ENCODE results near the gene SNX22. TPM values are rescaled to one million over a fixed set of nuclear protein-coding genes. Genes with fewer than 3 reads are reported as not detected.

SNX22 gene
- total and polyA plus RNA-seq, 2 of the 8 experiments (the other 6 are each of a cell fraction or from before 2014, with no cell fraction given): 4.9 TPM

GRCh38 chr15:64102497-64102896 lies 49.0 kb upstream of the SNX22 start (continued):
- TF ChIP-seq SUZ12 (IDR thresholded peaks at IDR 0.05; ENCODE audit: low read length) (no peak), KDM4A (IDR thresholded peaks at IDR 0.05; ENCODE audit: low read depth, low read length, severe bottlenecking) (no peak), RFX5 (IDR thresholded peaks at IDR 0.05; ENCODE audit: borderline replicate concordance, low read depth, low read length) (no peak), RXRA (IDR thresholded peaks at IDR 0.05; ENCODE audit: insufficient read depth, low read depth, low read length) (no peak), USF2 (IDR thresholded peaks at IDR 0.05; ENCODE audit: low read length) (no peak)
